GM19468 (cell line): ENCODE data around the gene SMOC2.

Source experiments
- ATAC-seq: cut with Tn5 transposase; IDR thresholded peaks from one replicate; pipeline ENCODE4 v1.9.1; 2021; ENCODE audit warnings: mild to moderate bottlenecking, moderate library complexity, moderate number of reproducible peaks; ENCODE audit not compliant: unreplicated experiment; ENCODE audit errors: extremely low read depth

The SMOC2 gene

DNA sequence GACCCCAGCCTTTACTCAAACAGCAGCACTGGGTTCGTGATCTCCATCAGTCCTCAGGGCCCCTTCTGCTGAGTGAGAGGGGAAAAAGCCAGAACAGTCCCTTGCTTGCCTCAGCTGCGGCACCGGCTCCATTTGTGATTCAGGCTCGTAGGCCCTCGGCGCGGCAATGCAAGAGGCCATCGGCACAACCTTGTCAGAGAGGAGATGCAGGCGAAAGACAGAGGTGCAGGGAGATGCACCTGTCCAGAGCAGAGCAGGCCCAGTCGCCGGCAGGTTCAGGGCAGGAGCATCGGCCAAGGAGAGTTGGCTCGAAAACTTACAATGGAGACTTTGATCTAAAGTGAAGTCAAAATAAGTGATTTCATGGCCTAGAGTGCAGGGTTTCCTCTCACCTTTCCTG, 171.6 kb downstream of the SMOC2 start:
- no peak for ATAC-seq

GRCh38 chr6:168615837-168616236, 174.9 kb downstream of the SMOC2 start:
- no peak for ATAC-seq

DNA sequence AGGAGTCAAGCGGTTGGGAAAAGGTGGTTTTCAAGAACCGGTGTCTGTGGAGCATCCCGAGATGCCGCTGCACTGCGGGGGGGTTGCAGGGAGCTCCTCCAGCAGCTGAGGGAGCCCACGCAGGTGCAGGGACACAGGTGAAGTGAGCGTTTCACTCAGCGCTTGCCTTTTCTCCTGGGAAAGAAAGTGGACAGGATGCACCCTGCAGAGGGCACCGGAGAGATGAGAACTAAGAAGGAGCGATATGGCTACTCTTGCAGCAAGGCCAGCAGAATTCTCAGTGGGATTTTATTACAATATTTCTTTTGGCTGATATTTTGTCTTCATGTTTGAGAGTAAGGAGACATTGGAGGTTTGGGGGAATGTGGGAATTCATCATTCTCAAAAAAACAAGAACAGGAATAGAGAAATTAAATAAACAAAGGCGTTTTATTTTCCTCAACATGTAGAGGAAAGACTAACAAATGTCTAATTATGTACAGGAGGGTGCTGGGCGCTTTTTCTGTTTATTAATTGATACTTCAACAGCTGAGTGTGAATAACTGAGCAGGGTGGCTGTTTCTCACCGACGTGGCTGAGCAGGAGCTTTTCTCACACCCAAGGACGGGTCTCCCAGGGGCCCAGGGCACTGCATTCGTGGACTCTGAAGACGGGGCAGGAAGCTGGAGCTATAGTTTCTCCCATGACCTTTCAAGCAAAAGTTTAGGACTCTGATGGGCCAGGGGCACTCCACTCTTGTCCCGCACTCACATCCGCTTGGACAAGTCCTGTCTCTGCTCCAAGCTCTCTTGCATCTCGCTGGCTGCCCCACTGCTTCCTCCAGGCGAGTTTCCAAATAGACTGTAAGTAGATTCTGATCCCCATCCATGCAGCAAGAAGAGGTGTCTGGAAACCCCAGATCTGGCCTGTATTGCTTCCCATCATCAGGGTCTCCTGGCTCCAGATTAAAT, 176.1 kb downstream of the SMOC2 start:
- no peak for ATAC-seq

DNA sequence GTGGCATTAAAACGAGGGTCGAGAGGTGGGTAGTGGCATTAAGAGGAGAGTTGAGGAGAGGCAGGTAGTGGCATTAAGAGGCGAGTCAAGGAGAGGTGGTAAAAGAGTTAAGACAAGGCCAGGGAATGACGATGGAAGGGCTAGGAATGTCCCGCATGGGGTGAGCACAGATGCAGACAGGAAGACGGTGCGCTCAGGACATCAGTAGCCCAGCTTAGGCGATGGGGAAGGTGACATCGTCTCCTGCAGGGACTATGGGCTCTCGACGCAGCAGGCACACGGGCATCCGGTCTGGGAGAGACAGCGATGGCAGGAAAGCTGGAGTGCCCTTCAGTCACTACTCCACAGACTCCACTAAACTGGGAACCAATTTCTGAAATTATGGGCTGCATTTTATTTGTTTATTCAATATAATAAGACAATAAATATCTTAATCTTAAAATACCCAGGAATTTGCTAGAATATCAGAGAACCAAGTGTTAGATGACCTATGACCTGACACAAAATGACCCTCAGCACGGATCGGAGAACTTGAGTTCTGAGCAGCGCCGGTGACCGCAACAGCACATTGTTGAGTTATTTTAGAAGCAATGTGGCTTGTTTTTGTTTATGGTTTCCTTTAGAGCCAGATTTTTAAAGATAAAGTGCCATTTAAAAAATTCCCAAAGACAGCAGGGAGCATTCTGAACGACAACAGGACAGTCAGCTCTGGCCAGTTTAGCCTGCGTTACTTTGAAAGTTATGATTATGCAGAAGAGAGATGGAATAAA, 177.7 kb downstream of the SMOC2 start:
- no peak for ATAC-seq

DNA sequence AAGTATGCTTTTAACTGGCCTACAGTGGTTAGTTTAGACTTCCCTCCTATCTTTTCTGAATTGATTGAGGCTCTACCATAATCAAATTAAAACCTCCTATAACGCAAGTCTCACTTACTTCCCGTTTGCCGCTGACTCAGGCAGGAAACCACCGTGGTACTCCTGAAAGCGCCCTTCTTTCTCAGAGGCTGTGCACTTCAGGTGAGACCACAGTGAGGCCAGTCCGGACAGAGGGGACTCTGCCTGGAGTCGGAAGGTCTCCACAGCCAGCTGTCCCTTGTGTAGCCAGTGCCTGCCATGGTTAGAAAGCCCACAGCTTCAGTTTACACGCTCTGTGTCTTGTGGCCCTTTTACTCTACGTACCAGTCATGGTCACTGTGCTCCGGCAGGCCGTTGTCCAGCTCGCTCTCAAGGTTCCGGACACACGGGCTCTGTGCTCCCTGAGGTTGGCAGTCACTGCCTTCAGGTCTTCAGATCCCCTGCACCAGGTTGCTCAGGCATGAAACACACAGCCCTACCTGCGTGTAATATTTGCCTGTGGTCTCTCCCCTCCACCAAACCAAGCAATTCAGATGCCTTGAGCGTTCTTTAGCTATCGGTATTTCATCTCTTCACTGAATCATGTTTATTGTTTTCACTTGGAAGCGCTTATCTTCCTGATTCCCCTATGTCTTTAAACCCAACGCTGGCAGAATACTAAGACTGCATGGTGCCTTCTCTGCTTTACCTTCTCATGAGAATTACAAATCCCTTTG, 178.8 kb downstream of the SMOC2 start:
- ATAC-seq = no peak

DNA sequence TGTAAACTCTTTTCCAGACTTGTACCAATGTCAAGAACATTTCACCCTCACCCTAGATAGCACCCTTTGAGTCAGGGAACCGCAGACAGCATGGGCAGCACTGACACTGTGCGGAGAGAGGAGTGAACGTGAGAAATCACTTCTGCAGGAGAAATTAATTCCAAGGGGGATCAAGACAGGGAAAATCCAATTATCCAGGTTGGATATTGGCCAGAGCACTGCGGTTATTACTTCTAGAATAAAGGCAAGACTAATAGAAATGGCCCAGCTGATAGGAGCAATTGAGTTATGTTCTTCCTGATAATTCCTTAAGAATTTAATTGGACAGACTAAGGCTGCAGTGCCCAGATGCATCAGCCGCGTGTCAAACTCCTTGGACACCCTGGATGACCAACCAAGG, 179.6 kb downstream of the SMOC2 start:
- no peak for ATAC-seq

DNA sequence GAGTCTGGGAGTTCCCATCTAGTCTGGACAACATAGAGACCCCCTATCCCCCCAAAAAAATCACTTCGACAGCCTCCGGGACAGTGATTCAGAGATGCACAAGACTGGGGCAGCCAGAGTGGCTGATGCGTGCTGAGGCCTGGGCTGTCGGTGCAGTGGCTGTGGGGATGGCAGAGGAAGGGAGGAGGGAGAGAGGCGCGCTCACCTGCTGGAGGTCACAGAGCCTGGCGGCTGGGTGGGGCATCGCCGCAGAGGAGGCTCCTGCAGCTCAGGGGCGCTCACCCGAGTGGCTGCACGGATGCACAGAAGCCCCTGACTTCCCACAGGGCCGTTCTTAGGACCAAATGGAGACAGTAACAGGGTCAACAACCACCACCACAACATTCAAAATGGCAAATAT, 182.8 kb downstream of the SMOC2 start:
- ATAC-seq = no peak

GRCh38 chr6:168624540-168624939, 183.6 kb downstream of the SMOC2 start:
- no peak for ATAC-seq

GRCh38 chr6:168624948-168625347, 184.0 kb downstream of the SMOC2 start:
- ATAC-seq = no peak

DNA sequence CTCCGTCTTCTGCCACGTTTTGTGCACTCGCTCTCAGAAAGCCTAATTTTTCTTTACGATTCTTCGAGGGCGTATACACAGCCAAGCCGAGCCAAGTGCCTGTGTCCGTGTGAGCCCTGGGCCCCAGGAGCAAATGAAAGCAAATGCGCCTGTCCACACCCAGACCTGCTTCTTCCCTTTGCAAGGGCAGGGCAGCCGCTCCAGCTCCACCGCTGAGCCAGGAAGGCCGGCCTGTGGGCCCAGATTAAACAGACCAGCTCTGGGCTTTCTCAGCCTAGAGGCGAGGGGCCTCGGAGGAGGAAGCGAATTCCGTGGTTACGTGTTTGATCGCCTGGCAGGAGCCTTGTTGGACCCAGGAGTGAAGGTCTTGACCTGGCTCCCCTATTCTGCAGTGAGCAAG, 184.6 kb downstream of the SMOC2 start:
- no peak for ATAC-seq

DNA sequence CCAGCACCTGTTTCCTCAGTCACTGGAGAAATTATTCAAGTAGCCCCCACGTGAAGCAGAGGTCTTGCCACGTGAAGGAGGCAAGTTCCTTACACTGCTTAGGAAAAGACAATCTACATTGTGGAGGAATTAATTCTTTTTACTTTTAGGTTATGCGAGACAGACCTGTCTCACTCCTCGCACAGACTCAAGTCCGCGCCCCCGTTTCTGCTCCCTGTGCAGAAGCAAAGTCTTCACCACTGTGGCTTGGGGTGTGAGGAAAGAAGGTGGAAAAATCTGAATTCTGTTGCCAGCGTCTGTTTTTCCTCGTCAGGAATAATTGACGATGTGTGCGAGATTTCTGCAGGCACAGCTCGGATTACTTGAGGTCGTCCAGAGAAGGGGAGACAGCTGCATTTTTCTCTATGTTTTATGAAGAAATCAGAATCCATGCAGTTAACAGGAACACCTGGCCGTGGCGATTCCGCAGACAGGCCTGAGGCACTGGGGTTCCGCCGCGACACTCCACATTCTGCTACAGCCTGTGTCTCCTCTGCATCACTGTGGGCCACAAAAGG, 185.1 kb downstream of the SMOC2 start:
- no peak for ATAC-seq

GRCh38 chr6:168627506-168628175, 186.7 kb downstream of the SMOC2 start:
- ATAC-seq = no peak

DNA sequence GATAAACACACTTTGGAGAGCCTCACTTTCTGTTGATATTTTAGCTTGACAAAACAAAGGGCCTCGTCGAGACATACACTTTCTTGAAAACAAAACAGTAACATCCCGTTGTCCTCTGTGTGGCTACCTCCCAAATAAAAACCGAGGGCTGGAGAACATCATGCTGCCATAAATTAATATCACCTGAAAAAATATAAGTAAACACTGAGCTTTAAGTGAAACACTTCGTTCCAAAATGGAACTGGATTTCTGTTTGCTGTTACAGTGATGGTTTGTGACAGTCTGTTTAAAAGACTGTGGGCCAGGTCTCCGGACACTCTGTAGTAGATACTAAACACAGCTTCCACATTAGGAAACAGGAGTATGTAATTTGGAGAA, 187.2 kb downstream of the SMOC2 start:
- no peak for ATAC-seq

DNA sequence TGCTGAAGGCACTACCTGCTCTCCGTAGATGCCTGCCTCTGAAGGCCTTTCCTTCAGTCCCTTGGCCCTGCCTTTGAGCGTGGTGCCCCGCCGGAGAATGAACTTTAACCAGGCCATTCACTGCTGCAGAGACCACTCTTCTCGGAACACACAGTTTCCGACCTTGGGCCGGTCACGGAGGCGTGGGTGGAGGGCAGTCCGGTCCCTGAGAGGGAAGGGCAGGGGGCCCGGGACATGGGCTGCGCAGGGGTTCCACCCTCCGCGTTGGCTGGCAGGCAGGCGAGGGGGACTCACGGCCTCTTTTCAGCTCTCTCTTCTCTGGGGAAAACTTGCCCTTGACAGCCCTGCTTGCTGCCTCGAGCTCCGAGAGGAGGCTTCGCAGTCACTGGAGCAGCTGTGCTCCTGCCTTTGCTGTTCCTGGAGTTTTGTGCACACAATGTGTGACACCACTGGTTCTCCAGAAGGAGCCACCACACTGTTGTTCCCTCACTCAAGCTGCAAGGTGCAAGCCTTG, 187.8 kb downstream of the SMOC2 start:
- no peak for ATAC-seq

DNA sequence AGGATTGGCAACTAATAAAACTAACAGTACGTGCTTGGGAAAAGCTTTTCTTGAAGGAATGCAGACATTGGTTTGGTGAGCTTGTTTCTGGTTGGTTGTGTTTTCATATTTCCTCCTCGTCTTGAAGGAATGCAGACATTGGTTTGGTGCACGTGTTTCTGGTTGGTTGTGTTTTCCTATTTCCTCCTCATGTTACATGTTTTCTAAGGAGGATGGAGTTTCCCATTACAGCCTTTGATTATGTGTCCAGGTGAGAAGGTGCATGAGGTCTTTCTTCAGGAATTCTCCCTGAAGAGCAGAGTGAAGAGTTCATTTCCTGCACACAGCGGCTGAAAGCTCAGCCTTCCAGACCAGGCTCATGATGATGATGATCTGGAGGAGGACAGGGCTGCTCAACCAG, 190.6 kb downstream of the SMOC2 start:
- ATAC-seq = no peak

DNA sequence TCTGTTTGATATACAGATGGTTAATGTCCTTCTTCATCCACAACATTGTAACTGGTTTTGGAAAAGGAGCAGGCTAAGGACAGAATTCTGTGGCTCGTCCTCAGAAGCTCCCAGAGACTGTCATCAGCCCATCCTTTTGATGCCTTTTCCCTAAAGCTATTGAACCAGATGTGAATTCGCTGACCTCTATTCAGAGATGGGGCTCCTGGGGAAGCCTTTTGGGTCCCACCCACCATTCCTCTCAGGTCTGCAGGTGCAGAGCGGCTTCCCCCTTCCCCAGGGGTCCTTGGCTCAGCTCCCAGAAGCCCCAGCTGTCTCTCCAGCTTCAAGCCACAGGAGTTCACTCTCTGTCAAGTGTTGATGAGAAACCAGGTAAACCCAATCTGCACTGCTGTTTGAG, 191.7 kb downstream of the SMOC2 start:
- no peak for ATAC-seq

DNA sequence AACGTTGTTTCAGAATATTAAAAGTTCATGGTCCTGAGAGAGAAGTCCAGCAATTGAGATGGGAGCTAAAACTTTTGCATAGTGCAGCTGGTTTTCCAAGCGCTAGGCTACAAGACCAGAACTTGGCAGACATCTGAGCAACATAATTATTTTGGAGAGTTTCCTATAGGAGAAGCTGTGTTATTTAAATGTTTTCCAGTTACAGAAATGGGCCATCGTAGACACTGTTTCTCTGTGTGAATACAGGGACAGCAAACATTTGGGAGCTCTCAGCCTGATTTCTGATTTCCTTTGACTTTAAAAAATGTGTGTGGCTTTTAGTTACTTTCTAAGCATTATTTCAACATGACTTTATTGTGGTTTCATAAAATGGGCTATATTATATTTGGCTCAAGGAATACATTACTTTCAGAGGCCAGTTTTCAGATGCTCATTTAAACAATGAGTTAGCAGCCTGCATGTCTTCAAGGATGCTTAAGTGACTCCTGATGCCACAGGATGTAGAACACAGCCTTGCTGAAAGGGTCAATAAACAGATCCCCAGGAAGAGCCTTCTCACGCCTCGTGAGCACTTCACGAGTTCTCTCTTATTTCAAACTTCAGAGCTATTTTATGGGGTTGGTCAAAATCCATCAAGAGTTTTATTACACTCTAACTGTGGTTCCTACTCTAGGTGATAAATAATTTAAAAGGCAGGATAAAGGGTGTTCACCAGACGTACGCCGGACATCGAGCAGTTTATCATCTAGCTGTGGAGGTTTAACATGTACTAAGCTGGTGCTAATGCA, 193.8 kb downstream of the SMOC2 start:
- ATAC-seq = no peak

DNA sequence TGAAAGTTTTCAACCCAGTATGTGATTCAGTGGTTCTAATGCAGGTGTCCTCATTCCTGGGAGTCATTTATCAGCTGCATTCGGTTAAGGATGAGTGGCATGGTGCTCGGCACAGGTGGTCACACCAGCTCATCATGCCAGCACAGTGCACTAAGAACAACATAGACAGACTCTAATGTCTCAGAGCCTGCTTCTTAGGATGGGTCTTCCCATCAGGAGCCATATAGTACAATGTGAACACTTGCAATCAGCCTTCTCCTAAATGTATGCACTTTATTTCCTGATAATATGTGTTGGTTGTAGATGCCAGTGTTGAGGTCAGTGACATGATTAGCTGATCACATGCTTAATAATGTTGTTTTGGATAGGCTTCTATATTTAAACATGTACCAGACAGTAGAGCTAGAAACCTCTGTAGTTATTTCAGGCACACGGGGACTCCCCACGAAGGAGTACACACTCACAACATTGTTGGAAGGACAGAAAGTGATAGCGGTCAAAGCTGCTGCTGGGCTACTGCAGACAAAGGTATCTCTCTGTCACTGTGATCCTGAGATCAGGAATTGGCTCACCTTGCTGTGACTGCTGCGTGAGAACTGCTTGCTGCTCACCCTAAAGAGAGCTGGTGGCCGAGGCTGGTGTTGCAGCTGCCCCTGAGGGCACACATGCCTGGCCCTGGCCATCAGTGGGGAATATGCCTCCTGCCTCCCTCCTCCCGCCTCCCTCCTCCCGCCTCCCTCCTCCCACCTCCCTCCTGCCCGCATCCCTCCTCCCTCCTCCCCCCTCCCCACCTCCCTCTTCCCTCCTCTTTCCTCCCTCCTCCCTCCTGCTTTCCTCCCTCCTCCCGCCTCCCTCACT, 195.4 kb downstream of the SMOC2 start:
- no peak for ATAC-seq
